Smooth muscle cell (in vitro differentiated cells): ENCODE results near the gene NYNRIN. TPM values are rescaled to one million over a fixed set of nuclear protein-coding genes. Genes with fewer than 3 reads are reported as not detected.

Experiments used
- DNase-seq: peaks from one replicate; lab custom pipeline; 2025; ENCODE audit not compliant: unreplicated experiment; lab: John Stamatoyannopoulos, UW
- H2AFZ ChIP-seq: fragments of 200-600 bp; sonication (generic); 2 replicates; pipeline ENCODE4 v1.6.0; 2016; ENCODE audit warnings: antibody characterized with exemption, low read depth, mild to moderate bottlenecking
- H3F3A ChIP-seq: fragments of 200-600 bp; sonication (generic); 2 replicates; pipeline ENCODE4 v1.6.0; 2017; ENCODE audit warnings: antibody characterized with exemption, low read depth
- H3K27ac ChIP-seq: fragments of 200-600 bp; sonication (generic); 2 replicates; pipeline ENCODE4 v1.5.1; 2016; ENCODE audit warnings: low read depth, mild to moderate bottlenecking
- H3K27me3 ChIP-seq: fragments of 200-600 bp; sonication (generic); 2 replicates; pipeline ENCODE4 v1.6.1; 2016; ENCODE audit warnings: low read depth, mild to moderate bottlenecking
- H3K36me3 ChIP-seq: fragments of 200-600 bp; sonication (generic); 2 replicates; pipeline ENCODE4 v1.5.1; 2016; ENCODE audit warnings: low read depth
- H3K4me1 ChIP-seq: fragments of 200-600 bp; sonication (generic); 2 replicates; pipeline ENCODE4 v1.5.1; 2016; ENCODE audit warnings: low read depth
- H3K4me2 ChIP-seq: fragments of 200-600 bp; sonication (generic); 2 replicates; pipeline ENCODE4 v1.6.0; 2016; ENCODE audit warnings: mild to moderate bottlenecking
- H3K4me3 ChIP-seq: fragments of 200-600 bp; sonication (generic); 2 replicates; pipeline ENCODE4 v1.5.1; 2016; ENCODE audit warnings: mild to moderate bottlenecking
- H3K79me2 ChIP-seq: fragments of 200-600 bp; sonication (generic); 2 replicates; pipeline ENCODE4 v1.6.0; 2016; ENCODE audit warnings: low read depth, mild to moderate bottlenecking
- H3K9ac ChIP-seq: fragments of 200-600 bp; sonication (generic); 2 replicates; pipeline ENCODE4 v1.6.0; 2016; ENCODE audit warnings: low read depth
- H3K9me3 ChIP-seq: fragments of 200-600 bp; sonication (generic); replicated peaks from 2 replicates; pipeline ENCODE4 v1.5.1; 2016; ENCODE audit warnings: low read depth
- H4K20me1 ChIP-seq: fragments of 200-600 bp; sonication (generic); 2 replicates; pipeline ENCODE4 v1.6.0; 2016; ENCODE audit warnings: low read depth
- WGBS: methylation state at CpG from one replicate; pipeline ENCODE4 v1.1.7; 2016; ENCODE audit warnings: low lambda C conversion rate; 5-methylcytosine and 5-hydroxymethylcytosine counted together
- polyA plus RNA-seq: library from polyadenylated mRNA; unstranded; fragments of >200 nt; fragmentation: Nextera tagmentation; extraction: Ambion mirVana; gene quantifications from 2 replicates; pipeline ENCODE4 v1.2.1, GENCODE V29; 2016
- total RNA-seq: library from RNA; depleted of rRNA; stranded (reverse); fragments of >200 nt; gene quantifications from 2 replicates; pipeline ENCODE4 v1.2.3, GENCODE V29; 2014
- TF ChIP-seq, protein P1 (sequence below): fragments of 200-600 bp; sonication (generic); IDR thresholded peaks from 2 replicates; pipeline ENCODE4 v1.5.1; 2017; ENCODE audit warnings: borderline replicate concordance, mild to moderate bottlenecking, antibody characterized with exemption; ENCODE audit not compliant: insufficient read depth, poor library complexity, severe bottlenecking

NYNRIN gene
- total and polyA plus RNA-seq, 2 experiments from 2014 or later: 30.3 to 38.0 TPM

DNA sequence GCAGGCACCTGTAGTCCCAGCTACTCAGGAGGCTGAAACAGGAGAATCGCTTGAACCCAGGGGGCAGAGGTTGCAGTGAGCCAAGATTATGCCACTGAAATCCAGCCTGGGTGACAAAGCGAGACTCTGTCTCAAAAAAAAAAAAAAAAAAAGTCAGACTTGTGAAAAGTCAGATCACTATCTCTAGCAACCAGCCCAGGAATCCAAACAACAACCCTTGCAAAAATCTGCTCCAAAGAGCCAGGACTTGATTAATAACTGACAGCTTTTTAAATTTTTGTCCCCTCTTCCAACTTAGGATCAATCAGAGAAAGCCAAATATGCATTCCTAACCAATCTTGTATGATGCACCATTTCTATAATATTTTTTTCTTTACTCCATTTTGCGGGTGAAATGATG lies 38.5 kb upstream of the NYNRIN start:
- Histone ChIP-seq H3K4me2 (no peak overlapping the region), H3K36me3 (no peaks in the 10 kb centered on the region), H3K79me2 (no peaks in the 10 kb centered on the region), H4K20me1 (no peaks in the 10 kb centered on the region), H3K4me1 (peaks cover under 1% of the 10 kb centered on the region), H3K9ac (no peak overlapping the region), H3K9me3 (no peaks in the 10 kb centered on the region), H3K27me3 (no peaks in the 10 kb centered on the region), H3K27ac (no peak overlapping the region), H2AFZ (no peak overlapping the region), H3K4me3 (no peak overlapping the region), H3F3A (peaks cover 6% of the 10 kb centered on the region)
- TF ChIP-seq, protein P1, sequence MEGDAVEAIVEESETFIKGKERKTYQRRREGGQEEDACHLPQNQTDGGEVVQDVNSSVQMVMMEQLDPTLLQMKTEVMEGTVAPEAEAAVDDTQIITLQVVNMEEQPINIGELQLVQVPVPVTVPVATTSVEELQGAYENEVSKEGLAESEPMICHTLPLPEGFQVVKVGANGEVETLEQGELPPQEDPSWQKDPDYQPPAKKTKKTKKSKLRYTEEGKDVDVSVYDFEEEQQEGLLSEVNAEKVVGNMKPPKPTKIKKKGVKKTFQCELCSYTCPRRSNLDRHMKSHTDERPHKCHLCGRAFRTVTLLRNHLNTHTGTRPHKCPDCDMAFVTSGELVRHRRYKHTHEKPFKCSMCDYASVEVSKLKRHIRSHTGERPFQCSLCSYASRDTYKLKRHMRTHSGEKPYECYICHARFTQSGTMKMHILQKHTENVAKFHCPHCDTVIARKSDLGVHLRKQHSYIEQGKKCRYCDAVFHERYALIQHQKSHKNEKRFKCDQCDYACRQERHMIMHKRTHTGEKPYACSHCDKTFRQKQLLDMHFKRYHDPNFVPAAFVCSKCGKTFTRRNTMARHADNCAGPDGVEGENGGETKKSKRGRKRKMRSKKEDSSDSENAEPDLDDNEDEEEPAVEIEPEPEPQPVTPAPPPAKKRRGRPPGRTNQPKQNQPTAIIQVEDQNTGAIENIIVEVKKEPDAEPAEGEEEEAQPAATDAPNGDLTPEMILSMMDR: no peak
- no peak for DNase-seq
- 90% methylated on average over 3 of the region's 3 CpGs for WGBS

- TF ChIP-seq, protein P1: no peak
- H3K4me1 ChIP-seq: peaks cover 8% of the 10 kb centered on the region
- H3K9ac ChIP-seq: no peak overlapping the region
- H3K4me2 ChIP-seq: no peak overlapping the region
- H4K20me1 ChIP-seq: no peaks in the 10 kb centered on the region
- no peak for DNase-seq
- no peak overlapping the region for H2AFZ ChIP-seq
- H3K27me3 ChIP-seq: no peaks in the 10 kb centered on the region
- no peaks in the 10 kb centered on the region for H3K36me3 ChIP-seq
- no peaks in the 10 kb centered on the region for H3K79me2 ChIP-seq
- H3K27ac ChIP-seq: no peak overlapping the region
- peaks cover 8% of the 10 kb centered on the region for H3F3A ChIP-seq
- 75% methylated on average over 2 of the region's 2 CpGs for WGBS
- H3K9me3 ChIP-seq: no peaks in the 10 kb centered on the region
- no peak overlapping the region for H3K4me3 ChIP-seq
Measured at GRCh38 chr14:24361326-24361725, 37.5 kb upstream of the NYNRIN start.

GRCh38 chr14:24362241-24362960 lies 36.4 kb upstream of the NYNRIN start:
- Histone ChIP-seq H3K4me3 (no peak overlapping the region), H3K27me3 (no peaks in the 10 kb centered on the region), H3K36me3 (no peaks in the 10 kb centered on the region), H4K20me1 (no peaks in the 10 kb centered on the region), H3K79me2 (no peaks in the 10 kb centered on the region), H2AFZ (no peak overlapping the region), H3K27ac (no peak overlapping the region), H3K4me2 (no peak overlapping the region), H3F3A (peaks cover 8% of the 10 kb centered on the region), H3K4me1 (peaks cover 8% of the 10 kb centered on the region), H3K9ac (no peak overlapping the region), H3K9me3 (no peaks in the 10 kb centered on the region)
- 39% methylated on average over 2 of the region's 2 CpGs for WGBS
- no peak for DNase-seq
- TF ChIP-seq, protein P1: no peak

DNA sequence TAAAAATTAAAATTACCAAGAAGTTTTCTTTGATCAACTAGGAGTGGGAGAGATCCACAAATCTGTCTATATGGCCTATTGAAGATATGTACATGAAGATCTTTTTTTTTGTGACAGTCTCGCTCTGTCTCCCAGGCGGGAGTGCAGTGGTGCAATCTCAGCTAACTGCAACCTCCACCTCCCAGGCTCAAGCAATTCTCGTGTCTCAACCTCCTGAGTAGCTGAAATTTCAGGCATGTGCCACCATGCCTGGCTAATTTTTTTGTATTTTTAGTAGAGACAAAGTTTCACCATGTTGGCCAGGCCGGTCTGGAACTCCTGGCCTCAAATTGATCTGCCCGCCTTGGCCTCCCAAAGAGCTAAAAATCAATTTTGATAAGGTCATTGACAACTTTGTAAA lies 35.4 kb upstream of the NYNRIN start:
- H3K4me2 ChIP-seq: no peak overlapping the region
- H2AFZ ChIP-seq: no peak overlapping the region
- no peak for DNase-seq
- no peak overlapping the region for H3K27ac ChIP-seq
- H3K36me3 ChIP-seq: no peaks in the 10 kb centered on the region
- peaks cover 8% of the 10 kb centered on the region for H3K4me1 ChIP-seq
- H4K20me1 ChIP-seq: no peaks in the 10 kb centered on the region
- TF ChIP-seq, protein P1: no peak
- no peaks in the 10 kb centered on the region for H3K79me2 ChIP-seq
- no peaks in the 10 kb centered on the region for H3K9me3 ChIP-seq
- H3F3A ChIP-seq: peaks cover 11% of the 10 kb centered on the region
- H3K9ac ChIP-seq: no peak overlapping the region
- H3K27me3 ChIP-seq: no peaks in the 10 kb centered on the region
- WGBS: 84% methylated on average over 5 of the region's 5 CpGs
- H3K4me3 ChIP-seq: no peak overlapping the region
